Stomach (tissue), 9 donors: ENCODE measurements around the gene SGSH. TPM values are rescaled to one million over a fixed set of nuclear protein-coding genes. Genes with fewer than 3 reads are reported as not detected.

ENCODE experiments used
- DNase-seq, 2 donors: peaks; one replicate each; pipeline versions ENCODE4 v3.0.0 to v3.0.0-alpha.2; 2013 to 2019
- H3K27ac ChIP-seq, 5 donors: fragments of 200-600 bp in 4 of 5; sonication (generic) in 4 of 5; one replicate each; pipeline ENCODE4 v1.5.1; 2013 to 2019; ENCODE audit warnings: mild to moderate bottlenecking in 1 of 5, moderate library complexity in 1 of 5
- H3K27me3 ChIP-seq, 3 donors: fragments of 200-600 bp; sonication (generic); one replicate each; pipeline ENCODE4 v1.5.1; 2017 to 2019; ENCODE audit warnings: mixed run types in 1 of 3
- H3K36me3 ChIP-seq, 4 donors: fragments of 200-600 bp; sonication (generic); 1 replicate in 3 of 4; 2 replicates in 1 of 4; pipeline ENCODE4 v1.5.1; 2016 to 2019
- H3K4me1 ChIP-seq, 4 donors: fragments of 200-600 bp; sonication (generic); one replicate each; pipeline ENCODE4 v1.5.1; 2016 to 2019
- H3K4me3 ChIP-seq, 4 donors: fragments of 200-600 bp; sonication (generic) in 3 of 4; one replicate each; pipeline ENCODE4 v1.5.1; 2016 to 2019; ENCODE audit warnings: mild to moderate bottlenecking in 1 of 4
- H3K9me3 ChIP-seq, 4 donors: fragments of 200-600 bp; sonication (generic); one replicate each; pipeline ENCODE4 v1.5.1; 2016 to 2019
- CTCF ChIP-seq, 7 experiments: fragments of 450-650 bp in 4 of 7; fragments of 200-600 bp in 3 of 7; sonication (generic) in 3 of 7; IDR thresholded peaks; one replicate each; pipeline ENCODE4 v1.5.1; 2016 to 2019; ENCODE audit warnings: antibody characterized with exemption in 7 of 7, control low read depth in 2 of 7, mild to moderate bottlenecking in 1 of 7
- EP300 ChIP-seq: sonication (generic); formaldehyde crosslinking; IDR thresholded peaks from one replicate; pipeline ENCODE4 v1.6.1; 2017; ENCODE audit warnings: antibody characterized with exemption
- POLR2A ChIP-seq, 4 donors: fragments of 450-650 bp; IDR thresholded peaks; one replicate each; pipeline ENCODE4 v1.6.1; 2016; ENCODE audit warnings: antibody characterized with exemption in 4 of 4, control low read depth in 2 of 4, mild to moderate bottlenecking in 1 of 4, moderate library complexity in 1 of 4
- POLR2AphosphoS5 ChIP-seq, 3 donors: sonication (generic); formaldehyde crosslinking; IDR thresholded peaks; one replicate each; pipeline ENCODE4 v1.6.1; 2016; ENCODE audit warnings: antibody characterized with exemption in 3 of 3
- WGBS, 5 donors: extraction: QIAGEN DNeasy Blood & Tissue Kit in 3 of 5; methylation state at CpG; one replicate each; pipeline versions ENCODE4 v1.1.5 to v1.1.7; 2013 to 2018; 5-methylcytosine and 5-hydroxymethylcytosine counted together
- intact Hi-C: fragments of 100-400 bp; cut with DNase I; formaldehyde crosslinking; loops from one replicate; pipeline ENCODE4 v1.15.1; 2023; ENCODE audit warnings: low total_unique reads
- polyA plus RNA-seq, 3 donors: library from polyadenylated mRNA; stranded (reverse); fragments of 200-250 nt; gene quantifications; one replicate each; pipeline ENCODE4 v1.2.3, GENCODE V29; 2013
- total RNA-seq, 5 donors: library from RNA; depleted of rRNA; stranded (reverse); fragments of >200 nt; gene quantifications; one replicate each; pipeline versions ENCODE4 v1.1.0 to v1.2.3, GENCODE V29; 2014 to 2016
- donor health status: healthy with polysubstance abuse.
- donor health status: Bipolar disorder and iron deficiency.
- donor health status: healthy.

The SGSH gene
- total and polyA plus RNA-seq, 8 donors = 15.7 to 307 (median 41.5) TPM

- no peak for DNase-seq
- intact Hi-C loops = no loop called here
- 86 to 93% (median 91%) methylated on average over 12 to 14 of the region's 14 CpGs for WGBS, 5 donors
These were observed 8.3 kb upstream of the SGSH start for GRCh38 chr17:80228477-80228876.

GRCh38 chr17:80227666-80228065 is 7.5 kb upstream of the SGSH start:
- H3K9me3 ChIP-seq = peaks cover under 1 to 14% (median 7%) of the 10 kb centered on the region in 4 donors
- intact Hi-C loops = no loop called here
- H3K27me3 ChIP-seq = no peaks in the 10 kb centered on the region
- peaks cover 0 to 4% (median under 1%) of the 10 kb centered on the region in 4 donors for H3K4me1 ChIP-seq
- H3K36me3 ChIP-seq = peaks cover 0 to 71% (median 58%) of the 10 kb centered on the region in 4 donors
- WGBS, 5 donors = 91 to 96% (median 95%) methylated on average over 10 to 11 of the region's 11 CpGs
- no peak for DNase-seq
- H3K4me3 ChIP-seq = no peak overlapping the region
- no peak overlapping the region for H3K27ac ChIP-seq
- TF ChIP-seq POLR2A (IDR thresholded peaks at IDR 0.05) (no peak), CTCF (IDR thresholded peaks at IDR 0.05) (no peak), POLR2AphosphoS5 (IDR thresholded peaks at IDR 0.05) (no peak), EP300 (no peak)

More at GRCh38 chr17:80228477-80228876, 8.3 kb upstream of the SGSH start:
- Histone ChIP-seq H3K27ac (no peak overlapping the region), H3K9me3 (peaks cover 5 to 22% (median 14%) of the 10 kb centered on the region in 4 donors), H3K27me3 (no peaks in the 10 kb centered on the region), H3K36me3 (peaks cover 0 to 79% (median 61%) of the 10 kb centered on the region in 4 donors), H3K4me1 (peaks cover 0 to 4% (median 0%) of the 10 kb centered on the region in 4 donors), H3K4me3 (no peak overlapping the region)
- TF ChIP-seq POLR2A (IDR thresholded peaks at IDR 0.05) = no peak
- TF ChIP-seq POLR2AphosphoS5 (IDR thresholded peaks at IDR 0.05) = no peak
- TF ChIP-seq CTCF (IDR thresholded peaks at IDR 0.05) = no peak
- TF ChIP-seq EP300 = no peak

GRCh38 chr17:80227156-80227555 is 7.0 kb upstream of the SGSH start:
- no peak for DNase-seq
- intact Hi-C loops = no loop called here
- peaks cover 0 to 9% (median 5%) of the 10 kb centered on the region in 4 donors for H3K4me1 ChIP-seq
- TF ChIP-seq POLR2A (IDR thresholded peaks at IDR 0.05) (no peak), EP300 (no peak), CTCF (IDR thresholded peaks at IDR 0.05) (no peak), POLR2AphosphoS5 (IDR thresholded peaks at IDR 0.05) (no peak)
- peaks cover 0 to 9% (median 2%) of the 10 kb centered on the region in 4 donors for H3K9me3 ChIP-seq
- peaks cover 0 to 70% (median 53%) of the 10 kb centered on the region in 4 donors for H3K36me3 ChIP-seq
- no peak overlapping the region for H3K27ac ChIP-seq
- 92 to 98% (median 94%) methylated on average over 4 of the region's 4 CpGs for WGBS, 5 donors
- H3K27me3 ChIP-seq = no peaks in the 10 kb centered on the region
- no peak overlapping the region for H3K4me3 ChIP-seq

GRCh38 chr17:80225230-80225629 is 5.1 kb upstream of the SGSH start:
- TF ChIP-seq CTCF (IDR thresholded peaks at IDR 0.05) (no peak), POLR2AphosphoS5 (IDR thresholded peaks at IDR 0.05) (no peak), EP300 (no peak), POLR2A (IDR thresholded peaks at IDR 0.05) (no peak)
- no peak overlapping the region for H3K27ac ChIP-seq
- H3K36me3 ChIP-seq = peaks cover 0 to 52% (median 37%) of the 10 kb centered on the region in 4 donors
- DNase-seq = no peak
- WGBS, 5 donors = 87 to 96% (median 89%) methylated on average over 6 of the region's 6 CpGs
- H3K4me1 ChIP-seq = peaks cover 5 to 23% (median 21%) of the 10 kb centered on the region in 4 donors
- H3K27me3 ChIP-seq = no peaks in the 10 kb centered on the region
- H3K9me3 ChIP-seq = no peaks in the 10 kb centered on the region
- intact Hi-C loops = no loop called here
- H3K4me3 ChIP-seq = no peak overlapping the region
